Liver (tissue), 9 donors: Measurements from ENCODE around the gene KIAA1755. TPM values are rescaled to one million over a fixed set of nuclear protein-coding genes. Genes with fewer than 3 reads are reported as not detected.
"Not testable (repeated sequence)": the region's sequence is repeated elsewhere in the genome, so short reads cannot be mapped to it uniquely, and the experiment has no call there.

ENCODE experiments used
- DNase-seq: peaks from one replicate; pipeline ENCODE4 v3.0.0-alpha.2; 2017; ENCODE audit warnings: low spot score
- H3K27ac ChIP-seq, 2 donors: one replicate each; pipeline ENCODE4 v1.7.0; 2013; ENCODE audit warnings: inconsistent platforms in 2 of 2, low read length in 2 of 2, control low read depth in 1 of 2, low read depth in 1 of 2, mild to moderate bottlenecking in 1 of 2
- H3K27me3 ChIP-seq, 4 donors: one replicate each; pipeline versions ENCODE4 v1.6.1 to v1.7.0; 2013; ENCODE audit warnings: low read length in 3 of 4, inconsistent platforms in 1 of 4, mild to moderate bottlenecking in 1 of 4, moderate library complexity in 1 of 4; ENCODE audit not compliant: control insufficient read depth in 4 of 4, insufficient read depth in 4 of 4
- H3K36me3 ChIP-seq, 4 donors: one replicate each; pipeline versions ENCODE4 v1.6.1 to v1.7.0; 2013; ENCODE audit warnings: low read length in 3 of 4, mild to moderate bottlenecking in 3 of 4, low read depth in 1 of 4, moderate library complexity in 1 of 4; ENCODE audit not compliant: control insufficient read depth in 4 of 4, insufficient read depth in 3 of 4
- H3K4me1 ChIP-seq, 4 donors: one replicate each; pipeline versions ENCODE4 v1.6.1 to v1.7.0; 2013; ENCODE audit warnings: low read length in 3 of 4, mild to moderate bottlenecking in 3 of 4, moderate library complexity in 1 of 4; ENCODE audit not compliant: control insufficient read depth in 4 of 4, insufficient read depth in 4 of 4
- H3K4me3 ChIP-seq, 3 donors: one replicate each; pipeline versions ENCODE4 v1.6.1 to v1.7.0; 2013; ENCODE audit warnings: low read length in 3 of 3, control low read depth in 1 of 3, low read depth in 1 of 3, mild to moderate bottlenecking in 1 of 3
- H3K9ac ChIP-seq, 2 donors: one replicate each; pipeline ENCODE4 v1.7.0; 2013; ENCODE audit warnings: low read length in 2 of 2, mild to moderate bottlenecking in 2 of 2, moderate library complexity in 2 of 2, control low read depth in 1 of 2, low read depth in 1 of 2
- H3K9me3 ChIP-seq, 4 donors: one replicate each; pipeline versions ENCODE4 v1.6.1 to v1.7.0; 2013; ENCODE audit warnings: low read length in 3 of 4; ENCODE audit not compliant: control insufficient read depth in 4 of 4
- CTCF ChIP-seq: fragments of 150-350 bp; IDR thresholded peaks from 2 replicates; pipeline ENCODE4 v1.5.1; 2017; ENCODE audit warnings: improper control_type of control experiment, low read depth, low read length; ENCODE audit not compliant: missing input control
- EGR1 ChIP-seq, 2 donors: IDR thresholded peaks; 2 replicates each; pipeline ENCODE4 v1.6.1; 2016 to 2018; ENCODE audit warnings: antibody characterized with exemption in 2 of 2, low read depth in 2 of 2
- FOXA1 ChIP-seq: IDR thresholded peaks from 2 replicates; pipeline ENCODE4 v1.6.1; 2016; ENCODE audit warnings: antibody characterized with exemption
- FOXA2 ChIP-seq: IDR thresholded peaks from 2 replicates; pipeline ENCODE4 v1.6.1; 2016; ENCODE audit warnings: antibody characterized with exemption
- GABPA ChIP-seq, 2 donors: IDR thresholded peaks in 1 of 2; conservative IDR thresholded peaks in 1 of 2; 2 replicates each; pipeline ENCODE4 v1.6.1; 2016; ENCODE audit warnings: antibody characterized with exemption in 2 of 2, mild to moderate bottlenecking in 1 of 2, moderate library complexity in 1 of 2
- HNF4A ChIP-seq, 2 donors: conservative IDR thresholded peaks; 2 replicates each; pipeline ENCODE4 v1.6.1; 2016; ENCODE audit warnings: antibody characterized with exemption in 2 of 2, mild to moderate bottlenecking in 2 of 2
- HNF4G ChIP-seq: IDR thresholded peaks from 2 replicates; pipeline ENCODE4 v1.6.1; 2016; ENCODE audit warnings: antibody characterized with exemption
- JUND ChIP-seq, 2 donors: IDR thresholded peaks; 2 replicates each; pipeline ENCODE4 v1.6.1; 2016; ENCODE audit warnings: antibody characterized with exemption in 2 of 2
- NR2F2 ChIP-seq: IDR thresholded peaks from 2 replicates; pipeline ENCODE4 v1.6.1; 2016; ENCODE audit warnings: antibody characterized with exemption
- RAD21 ChIP-seq, 2 donors: IDR thresholded peaks; 2 replicates each; pipeline ENCODE4 v1.6.1; 2016; ENCODE audit warnings: antibody characterized with exemption in 2 of 2, mild to moderate bottlenecking in 2 of 2
- REST ChIP-seq: IDR thresholded peaks from 2 replicates; pipeline ENCODE4 v1.6.1; 2016; ENCODE audit warnings: antibody characterized with exemption, mild to moderate bottlenecking
- RXRA ChIP-seq, 2 donors: IDR thresholded peaks; 2 replicates each; pipeline ENCODE4 v1.6.1; 2017 to 2018; ENCODE audit warnings: antibody characterized with exemption in 2 of 2, mild to moderate bottlenecking in 1 of 2
- SP1 ChIP-seq: IDR thresholded peaks from 2 replicates; pipeline ENCODE4 v1.6.1; 2018; ENCODE audit warnings: antibody characterized with exemption, mild to moderate bottlenecking
- TAF1 ChIP-seq: conservative IDR thresholded peaks from 2 replicates; pipeline ENCODE4 v1.6.1; 2016; ENCODE audit warnings: antibody characterized with exemption, mild to moderate bottlenecking
- YY1 ChIP-seq: IDR thresholded peaks from 2 replicates; pipeline ENCODE4 v1.6.1; 2016; ENCODE audit warnings: antibody characterized with exemption, mild to moderate bottlenecking
- WGBS: extraction: QIAGEN DNeasy Blood & Tissue Kit; methylation state at CpG from one replicate; pipeline ENCODE4 v1.1.7; 2013; 5-methylcytosine and 5-hydroxymethylcytosine counted together
- polyA plus RNA-seq, 2 donors: library from polyadenylated mRNA; stranded (reverse) in 1 of 2; unstranded in 1 of 2; fragments of 200-250 nt in 1 of 2; fragments of >200 nt in 1 of 2; fragmentation: Nextera tagmentation in 1 of 2; extraction: Ambion mirVana in 1 of 2; gene quantifications; one replicate each; pipeline versions ENCODE4 v1.2.1 to v1.2.3, GENCODE V29; 2013 to 2015
- total RNA-seq, 2 donors: library from RNA; depleted of rRNA; stranded (reverse); fragments of >200 nt; gene quantifications; one replicate each; pipeline ENCODE4 v1.2.3, GENCODE V29; 2014
- TF ChIP-seq, protein P1 (sequence below): IDR thresholded peaks from 2 replicates; pipeline ENCODE4 v1.6.1; 2016; ENCODE audit warnings: antibody characterized with exemption
- TF ChIP-seq, protein P2 (sequence below): IDR thresholded peaks from 2 replicates; pipeline ENCODE4 v1.6.1; 2016; ENCODE audit warnings: antibody characterized with exemption
- TF ChIP-seq, protein P3 (sequence below): IDR thresholded peaks from 2 replicates; pipeline ENCODE4 v1.6.1; 2016; ENCODE audit warnings: antibody characterized with exemption
- donor health status: healthy.
- donor health status: healthy.
- donor health status: healthy.
- donor health status: healthy.
- donor health status: healthy.

Gene KIAA1755
- total and polyA plus RNA-seq, 4 donors = 0.09 to 1.4 (median 0.81) TPM

GRCh38 chr20:38283236-38283635 is 22.7 kb upstream of the KIAA1755 start:
- WGBS = 94% methylated on average over 2 of the region's 2 CpGs
- no peak for DNase-seq
- no peaks in the 10 kb centered on the region for H3K9me3 ChIP-seq
- TF ChIP-seq, protein P1, sequence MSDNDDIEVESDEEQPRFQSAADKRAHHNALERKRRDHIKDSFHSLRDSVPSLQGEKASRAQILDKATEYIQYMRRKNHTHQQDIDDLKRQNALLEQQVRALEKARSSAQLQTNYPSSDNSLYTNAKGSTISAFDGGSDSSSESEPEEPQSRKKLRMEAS = no peak
- TF ChIP-seq GABPA (IDR thresholded peaks at IDR 0.05 in 1 of 2, conservative IDR thresholded peaks at IDR 0.05 in 1 of 2) (no peak), FOXA1 (no peak), YY1 (no peak), SP1 (no peak), TAF1 (no peak), CTCF (no peak), JUND (IDR thresholded peaks at IDR 0.05) (no peak), FOXA2 (no peak), RXRA (IDR thresholded peaks at IDR 0.05) (no peak), EGR1 (IDR thresholded peaks at IDR 0.05; ENCODE audit: low read depth in 2 of 2) (no peak), HNF4A (conservative IDR thresholded peaks at IDR 0.05) (no peak), RAD21 (IDR thresholded peaks at IDR 0.05) (no peak), REST (no peak), HNF4G (no peak), NR2F2 (no peak)
- TF ChIP-seq, protein P2, sequence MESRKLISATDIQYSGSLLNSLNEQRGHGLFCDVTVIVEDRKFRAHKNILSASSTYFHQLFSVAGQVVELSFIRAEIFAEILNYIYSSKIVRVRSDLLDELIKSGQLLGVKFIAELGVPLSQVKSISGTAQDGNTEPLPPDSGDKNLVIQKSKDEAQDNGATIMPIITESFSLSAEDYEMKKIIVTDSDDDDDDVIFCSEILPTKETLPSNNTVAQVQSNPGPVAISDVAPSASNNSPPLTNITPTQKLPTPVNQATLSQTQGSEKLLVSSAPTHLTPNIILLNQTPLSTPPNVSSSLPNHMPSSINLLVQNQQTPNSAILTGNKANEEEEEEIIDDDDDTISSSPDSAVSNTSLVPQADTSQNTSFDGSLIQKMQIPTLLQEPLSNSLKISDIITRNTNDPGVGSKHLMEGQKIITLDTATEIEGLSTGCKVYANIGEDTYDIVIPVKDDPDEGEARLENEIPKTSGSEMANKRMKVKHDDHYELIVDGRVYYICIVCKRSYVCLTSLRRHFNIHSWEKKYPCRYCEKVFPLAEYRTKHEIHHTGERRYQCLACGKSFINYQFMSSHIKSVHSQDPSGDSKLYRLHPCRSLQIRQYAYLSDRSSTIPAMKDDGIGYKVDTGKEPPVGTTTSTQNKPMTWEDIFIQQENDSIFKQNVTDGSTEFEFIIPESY = no peak
- TF ChIP-seq, protein P3, sequence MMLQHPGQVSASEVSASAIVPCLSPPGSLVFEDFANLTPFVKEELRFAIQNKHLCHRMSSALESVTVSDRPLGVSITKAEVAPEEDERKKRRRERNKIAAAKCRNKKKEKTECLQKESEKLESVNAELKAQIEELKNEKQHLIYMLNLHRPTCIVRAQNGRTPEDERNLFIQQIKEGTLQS = no peak
- no peak overlapping the region for H3K27ac ChIP-seq
- H3K9ac ChIP-seq = no peak overlapping the region
- H3K27me3 ChIP-seq = no peaks in the 10 kb centered on the region
- no peaks in the 10 kb centered on the region for H3K36me3 ChIP-seq
- H3K4me1 ChIP-seq = peaks cover 0 to 3% (median 0%) of the 10 kb centered on the region in 4 donors
- H3K4me3 ChIP-seq = no peak overlapping the region

GRCh38 chr20:38281176-38281915 is 20.8 kb upstream of the KIAA1755 start:
- not testable (repeated sequence) for H3K9ac ChIP-seq, H3K9me3 ChIP-seq, H3K27ac ChIP-seq, H3K27me3 ChIP-seq, H3K36me3 ChIP-seq, H3K4me3 ChIP-seq, H3K4me1 ChIP-seq, DNase-seq
- 89% methylated on average over 6 of the region's 6 CpGs for WGBS
